Hindlimb muscle (tissue), 1 donor: ENCODE results near the gene LPP. TPM values are rescaled to one million over a fixed set of nuclear protein-coding genes. Genes with fewer than 3 reads are reported as not detected.
"Not testable (repeated sequence)": the region's sequence is repeated elsewhere in the genome, so short reads cannot be mapped to it uniquely, and the experiment has no call there.

Experiments used
- DNase-seq: peaks from one replicate; pipeline ENCODE4 v3.0.0-alpha.2; 2013
- polyA plus RNA-seq: library from polyadenylated mRNA; unstranded; fragments of 120-200 nt; gene quantifications from one replicate; pipeline ENCODE4 v1.2.1, GENCODE V29; 2013; ENCODE audit not compliant: insufficient read length

The LPP gene
- polyA plus RNA-seq, 1 donor: 12.7 TPM

DNA sequence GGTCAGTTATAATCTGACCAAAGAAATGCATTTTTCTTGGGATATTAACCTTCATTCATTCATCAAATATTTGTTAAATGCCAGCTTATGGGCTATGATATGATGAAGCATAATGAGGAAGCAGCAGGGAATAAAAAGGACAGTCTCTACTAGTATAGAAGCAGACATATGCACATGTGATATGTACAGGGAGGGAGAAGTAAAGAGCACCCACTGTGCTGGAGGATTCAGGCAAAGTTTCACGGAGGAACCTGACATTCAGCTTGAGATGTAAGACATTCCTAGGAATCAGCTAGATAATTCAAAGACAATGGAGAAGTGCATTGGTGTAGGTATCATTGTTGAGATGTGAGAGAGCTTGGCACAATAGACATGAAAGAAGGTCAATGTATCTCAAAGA is 450.7 kb downstream of the LPP start:
- DNase-seq: no peak

GRCh38 chr3:188605231-188605630 is 451.3 kb downstream of the LPP start:
- DNase-seq: no peak

DNA sequence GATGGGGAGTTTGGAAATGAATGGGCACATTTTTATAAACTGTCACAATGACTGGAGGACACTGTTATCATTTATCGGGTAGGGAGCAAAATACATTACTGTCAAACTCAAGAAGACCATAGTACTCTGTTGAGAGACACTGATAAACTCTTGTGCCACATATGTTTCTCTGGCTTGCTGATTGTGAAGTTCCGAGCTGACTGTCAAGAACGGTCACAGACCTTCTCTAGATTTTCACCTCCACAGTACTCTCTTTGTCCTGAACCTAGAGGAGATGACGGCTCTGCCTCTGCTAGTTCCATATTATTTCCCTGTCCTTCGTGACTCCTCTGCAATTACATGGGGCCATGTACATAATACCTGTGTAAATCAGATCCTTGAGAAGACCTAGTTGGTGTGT is 451.9 kb downstream of the LPP start:
- no peak for DNase-seq

GRCh38 chr3:188607805-188608315 is 453.9 kb downstream of the LPP start:
- no peak for DNase-seq

DNA sequence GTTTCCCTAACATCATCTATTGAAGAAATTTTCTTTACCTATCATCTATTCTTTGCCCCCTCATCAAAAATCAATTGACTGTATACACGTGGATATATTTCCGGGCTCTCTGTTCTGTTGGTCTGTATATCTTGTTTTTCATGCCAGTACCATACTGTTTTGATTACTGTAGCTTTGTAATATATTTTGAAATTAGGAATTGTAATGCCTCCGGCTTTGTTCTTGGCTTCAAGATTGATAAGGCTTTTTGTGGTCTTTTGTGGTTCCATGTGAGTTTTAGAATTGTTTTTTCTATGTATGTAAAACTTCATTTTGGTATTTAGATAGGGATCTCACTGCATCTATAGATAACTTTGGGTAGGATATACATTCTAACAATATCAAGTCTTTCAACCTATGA is 454.4 kb downstream of the LPP start:
- DNase-seq: no peak

DNA sequence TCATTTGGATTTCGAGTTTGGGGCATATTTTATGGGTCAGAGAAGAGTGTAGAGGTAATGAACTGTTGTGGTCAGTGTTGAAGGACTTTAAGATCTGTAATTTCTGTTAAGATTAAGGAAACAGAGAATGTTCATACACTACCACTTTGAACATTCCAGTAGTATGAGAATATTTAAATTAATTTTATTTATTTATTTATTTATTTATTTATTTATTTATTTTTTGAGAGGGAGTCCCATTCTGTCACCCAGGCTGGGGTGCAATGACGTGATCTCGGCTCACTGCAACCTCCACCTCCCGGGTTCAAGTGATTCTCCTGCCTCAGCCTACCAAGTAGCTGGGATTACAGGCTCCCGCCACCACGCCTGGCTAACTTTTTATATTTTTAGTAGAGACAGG is 459.8 kb downstream of the LPP start:
- DNase-seq: not testable (repeated sequence)

GRCh38 chr3:188617270-188617669 is 463.3 kb downstream of the LPP start:
- DNase-seq: no peak

- no peak for DNase-seq
Observed at GRCh38 chr3:188617988-188618701, 464.2 kb downstream of the LPP start.

DNA sequence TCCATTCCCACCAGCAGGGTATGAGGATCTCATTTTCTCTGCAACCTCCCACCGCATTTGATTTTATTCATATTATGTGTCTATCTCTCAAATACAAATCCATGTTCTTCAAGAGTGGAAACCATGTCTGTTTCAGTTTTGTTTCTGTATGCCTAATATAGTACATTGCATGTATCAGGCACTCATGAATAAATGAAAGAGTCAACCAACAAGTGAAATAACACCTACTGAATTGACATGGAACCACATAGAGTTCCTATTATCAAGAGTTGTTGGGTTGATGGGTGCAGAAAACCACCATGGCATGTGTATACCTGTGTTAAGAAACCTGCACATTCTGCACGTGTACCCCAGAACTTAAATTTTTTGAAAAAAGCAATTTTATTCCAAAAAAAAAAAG is 466.8 kb downstream of the LPP start:
- no peak for DNase-seq

DNA sequence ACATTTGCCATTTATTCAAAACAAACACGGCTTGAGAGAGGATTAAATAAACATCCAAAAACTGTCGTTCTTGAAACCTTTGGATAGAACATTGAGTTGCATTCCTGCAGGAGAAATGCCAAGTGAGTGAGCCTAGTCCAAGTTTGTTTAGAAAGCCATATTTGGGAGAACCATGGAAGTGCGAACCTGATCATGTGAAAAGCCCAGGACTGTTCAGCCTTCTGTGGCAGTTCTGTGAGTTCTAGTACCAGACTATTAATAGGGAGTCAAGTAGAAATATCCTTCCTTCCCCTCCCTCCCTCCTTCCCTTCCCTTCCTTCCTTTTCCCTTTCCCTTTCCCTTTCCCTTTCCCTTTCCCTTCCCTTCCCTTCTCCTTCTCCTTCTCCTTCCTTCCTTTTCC is 470.4 kb downstream of the LPP start:
- no peak for DNase-seq

- DNase-seq: no peak
Observed at GRCh38 chr3:188624828-188625227, 470.9 kb downstream of the LPP start.

GRCh38 chr3:188627652-188628051 is 473.7 kb downstream of the LPP start:
- no peak for DNase-seq

GRCh38 chr3:188631291-188632010 is 477.5 kb downstream of the LPP start:
- DNase-seq: no peak

- DNase-seq: no peak
Observed at GRCh38 chr3:188633206-188633605, 479.2 kb downstream of the LPP start.

- no peak for DNase-seq
Observed at GRCh38 chr3:188634285-188634684, 480.3 kb downstream of the LPP start.

- no peak for DNase-seq
Observed at GRCh38 chr3:188635258-188636042, 481.5 kb downstream of the LPP start.

GRCh38 chr3:188636292-188636691 is 482.3 kb downstream of the LPP start:
- not testable (repeated sequence) for DNase-seq

- no peak for DNase-seq
Observed at GRCh38 chr3:188641076-188641475, 487.1 kb downstream of the LPP start.

DNA sequence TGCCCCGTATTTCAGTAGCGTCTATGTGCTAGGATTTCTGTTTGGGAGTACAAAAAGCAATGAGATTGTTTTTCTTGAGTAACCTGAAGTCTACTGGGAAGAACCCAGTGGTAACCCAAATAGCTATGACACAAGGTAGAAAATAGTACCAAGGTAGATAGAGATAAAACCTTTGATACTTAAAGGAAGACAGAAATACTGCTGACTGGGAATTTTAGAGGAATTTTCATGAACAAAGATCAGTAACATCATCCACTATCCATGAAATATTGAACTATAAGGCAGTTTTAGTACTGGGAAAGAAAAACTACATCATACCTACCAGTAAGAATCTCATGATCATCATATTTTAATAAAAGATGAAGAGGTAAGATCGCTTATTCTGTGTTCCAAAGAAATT is 489.8 kb downstream of the LPP start:
- no peak for DNase-seq

DNA sequence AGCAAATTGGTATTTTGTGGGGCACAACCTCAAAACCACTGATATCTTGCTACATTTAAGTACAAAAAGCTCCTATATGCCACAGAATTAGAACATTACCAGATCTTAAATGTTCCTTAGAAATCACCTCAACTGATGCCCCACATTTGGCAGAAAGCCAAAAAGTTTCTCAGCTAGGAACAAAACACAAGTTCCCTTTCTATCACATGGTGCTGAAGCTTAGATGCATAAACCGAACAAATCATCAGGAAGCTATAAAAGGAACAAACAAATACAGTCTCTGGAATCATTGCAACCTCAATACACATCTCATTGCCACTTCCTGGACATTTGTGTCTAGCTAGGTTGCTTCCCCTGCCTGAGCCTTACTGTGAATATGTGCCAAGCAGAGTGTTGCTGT is 492.6 kb downstream of the LPP start:
- DNase-seq: peak; percentile 26

DNA sequence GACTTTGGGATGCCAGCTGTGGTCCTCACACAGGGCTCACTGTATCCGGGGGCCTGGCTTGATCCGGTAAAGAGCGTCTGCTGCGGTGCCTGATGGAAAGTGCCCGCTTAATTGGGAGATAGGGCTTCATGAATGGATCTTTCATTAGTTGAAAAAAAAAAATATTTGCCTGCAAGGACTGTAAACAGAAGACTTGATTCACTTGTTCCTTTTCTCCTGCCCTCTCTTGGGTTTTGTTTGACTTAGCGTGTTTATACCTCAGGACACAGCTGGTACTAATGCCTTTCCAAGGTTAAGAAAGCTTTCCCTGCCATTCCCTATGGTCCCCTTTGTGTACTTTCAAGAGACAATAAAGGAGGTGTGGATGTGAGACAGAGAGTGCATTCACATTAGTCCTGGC is 493.3 kb downstream of the LPP start:
- no peak for DNase-seq

DNA sequence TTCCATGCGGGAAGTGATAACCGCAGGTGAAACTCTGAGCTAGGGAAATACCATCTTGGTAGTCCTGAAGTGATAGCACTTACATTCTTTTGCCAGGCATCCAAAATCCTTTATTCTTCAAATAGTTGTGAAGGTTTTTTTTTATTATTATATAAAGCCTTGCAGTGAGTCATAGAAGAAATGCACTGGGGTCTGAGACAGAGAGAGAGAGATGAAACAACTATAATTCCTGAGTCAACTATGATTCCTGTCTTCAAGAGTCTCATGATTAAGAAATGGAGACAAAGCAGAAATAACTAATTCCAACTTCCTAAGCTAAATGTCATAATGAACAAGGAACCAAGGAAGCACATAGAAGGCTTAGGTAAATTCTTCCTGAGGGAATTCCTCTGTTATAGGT is 495.6 kb downstream of the LPP start:
- DNase-seq: no peak
